ENCODE results near the gene RAB3C. TPM values are rescaled to one million over a fixed set of nuclear protein-coding genes. Genes with fewer than 3 reads are reported as not detected.
"Not testable (repeated sequence)": the region's sequence is repeated elsewhere in the genome, so short reads cannot be mapped to it uniquely, and the experiment has no call there.

Gene RAB3C
- total RNA-seq, 6 donors from 2014 or later, result 0.09 to 1.1 (median 0.87) TPM; not detected in 2

- no peak for TF ChIP-seq POLR2A (IDR thresholded peaks at IDR 0.05)
- no peak for TF ChIP-seq POLR2AphosphoS5 (IDR thresholded peaks at IDR 0.05)
- no peak for TF ChIP-seq EP300 (IDR thresholded peaks at IDR 0.05)
- TF ChIP-seq CTCF (IDR thresholded peaks at IDR 0.05), result no peak
- Histone ChIP-seq H3K27me3 (no peaks in the 10 kb centered on the region), H3K4me1 (no peaks in the 10 kb centered on the region), H3K36me3 (no peaks in the 10 kb centered on the region), H3K9me3 (no peaks in the 10 kb centered on the region), H3K4me3 (no peak overlapping the region), H3K27ac (no peak overlapping the region)
- ATAC-seq (ENCODE audit: low FRiP score in 2 of 2), result no peak
- no peak for DNase-seq
Measured at GRCh38 chr5:58595952-58596351, 13.1 kb downstream of the RAB3C start.

- Histone ChIP-seq H3K4me3 (no peak overlapping the region), H3K27me3 (no peaks in the 10 kb centered on the region), H3K27ac (no peak overlapping the region), H3K9me3 (peaks cover 0 to 2% (median 0%) of the 10 kb centered on the region in 4 donors), H3K4me1 (no peaks in the 10 kb centered on the region), H3K36me3 (no peaks in the 10 kb centered on the region)
- DNase-seq (no peak), ATAC-seq (ENCODE audit: low FRiP score in 2 of 2) (no peak)
- WGBS, 2 donors, result 100% methylated on average over 1 of the region's 1 CpG
- TF ChIP-seq EP300 (IDR thresholded peaks at IDR 0.05) (no peak), CTCF (IDR thresholded peaks at IDR 0.05) (no peak), POLR2A (IDR thresholded peaks at IDR 0.05) (no peak), POLR2AphosphoS5 (IDR thresholded peaks at IDR 0.05) (no peak)
Measured at GRCh38 chr5:58598440-58598839, 15.6 kb downstream of the RAB3C start.

- Histone ChIP-seq H3K4me1 (no peaks in the 10 kb centered on the region), H3K27ac (no peak overlapping the region), H3K36me3 (no peaks in the 10 kb centered on the region), H3K4me3 (no peak overlapping the region), H3K27me3 (no peaks in the 10 kb centered on the region), H3K9me3 (peaks cover 0 to 2% (median 0%) of the 10 kb centered on the region in 4 donors)
- no peak for TF ChIP-seq EP300 (IDR thresholded peaks at IDR 0.05)
- TF ChIP-seq POLR2AphosphoS5 (IDR thresholded peaks at IDR 0.05), result no peak
- no peak for TF ChIP-seq POLR2A (IDR thresholded peaks at IDR 0.05)
- no peak for TF ChIP-seq CTCF (IDR thresholded peaks at IDR 0.05)
- ATAC-seq (ENCODE audit: low FRiP score in 2 of 2), result no peak
- DNase-seq, result no peak
- 59 to 83% methylated on average over 1 of the region's 1 CpG for WGBS, 2 donors
Measured at GRCh38 chr5:58599217-58599616, 16.3 kb downstream of the RAB3C start.

GRCh38 chr5:58600613-58601012 lies 17.7 kb downstream of the RAB3C start:
- DNase-seq; H3K27me3 ChIP-seq; H3K27ac ChIP-seq; ATAC-seq (ENCODE audit: low FRiP score in 2 of 2); H3K4me1 ChIP-seq; H3K9me3 ChIP-seq; H3K4me3 ChIP-seq; H3K36me3 ChIP-seq: not testable (repeated sequence)
- 11 to 21% methylated on average over 2 of the region's 2 CpGs for WGBS, 2 donors

GRCh38 chr5:58602889-58603288 lies 20.0 kb downstream of the RAB3C start:
- H3K9me3 ChIP-seq; H3K27me3 ChIP-seq; H3K27ac ChIP-seq; H3K4me3 ChIP-seq; H3K36me3 ChIP-seq; ATAC-seq (ENCODE audit: low FRiP score in 2 of 2); DNase-seq; H3K4me1 ChIP-seq: not testable (repeated sequence)
- WGBS, 2 donors, result 86 to 93% methylated on average over 4 of the region's 4 CpGs

GRCh38 chr5:58606064-58606463 lies 23.2 kb downstream of the RAB3C start:
- 71% methylated on average over 4 of the region's 4 CpGs; no CpG with 5 or more reads in 1 of the 2 donors for WGBS, 2 donors
- H3K36me3 ChIP-seq, result no peaks in the 10 kb centered on the region
- peaks cover 0 to 2% (median 0%) of the 10 kb centered on the region in 4 donors for H3K9me3 ChIP-seq
- no peak for ATAC-seq (ENCODE audit: low FRiP score in 2 of 2)
- H3K27ac ChIP-seq, result no peak overlapping the region
- no peak for DNase-seq
- no peaks in the 10 kb centered on the region for H3K27me3 ChIP-seq
- H3K4me1 ChIP-seq, result no peaks in the 10 kb centered on the region
- no peak overlapping the region for H3K4me3 ChIP-seq
- TF ChIP-seq EP300 (IDR thresholded peaks at IDR 0.05) (no peak), POLR2A (IDR thresholded peaks at IDR 0.05) (no peak), CTCF (IDR thresholded peaks at IDR 0.05) (no peak), POLR2AphosphoS5 (IDR thresholded peaks at IDR 0.05) (no peak)
